GM11168 (cell line): ENCODE measurements around the gene CAMK2A.

Source experiments
- in situ Hi-C: fragments of 300-500 bp; cut with MboI; formaldehyde crosslinking; loops from one replicate; pipeline ENCODE4 v1.12.0; 2022; ENCODE audit warnings: low sequenced_read_pairs; ENCODE audit not compliant: unreplicated experiment

The CAMK2A gene

GRCh38 chr5:150289551-150290390 lies at the start of gene CAMK2A:
TSS of gene CAMK2A (minus strand) at chr5:150289773. CDS start at chr5:150289625, 148 bp downstream.
- in situ Hi-C loops: no loop called here

DNA sequence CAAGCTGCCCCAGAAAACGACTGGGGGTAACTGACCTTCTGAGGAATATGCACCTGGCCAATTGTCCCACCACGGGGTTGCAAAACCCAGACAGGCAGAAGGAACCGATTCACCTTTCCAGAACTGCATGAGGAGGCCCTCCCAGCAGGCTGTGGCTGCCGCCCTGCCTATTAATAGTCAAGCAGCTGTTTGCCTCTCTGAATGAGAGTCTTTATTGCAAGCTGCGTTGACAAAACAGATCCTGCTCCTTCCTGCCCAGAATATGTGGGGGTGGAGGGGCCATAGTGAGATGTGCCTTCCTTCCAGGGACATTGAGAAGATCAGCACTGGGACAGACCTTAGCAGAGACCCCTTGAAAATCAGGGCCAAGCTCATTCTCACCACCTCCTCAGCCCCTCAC lies 49.6 kb upstream of the CAMK2A start:
- in situ Hi-C loops: loop anchor here (25.0 kb wide), 1 partner anchor 177 kb away; the partner anchor contains the start of genes CDX1 and PDGFRB

DNA sequence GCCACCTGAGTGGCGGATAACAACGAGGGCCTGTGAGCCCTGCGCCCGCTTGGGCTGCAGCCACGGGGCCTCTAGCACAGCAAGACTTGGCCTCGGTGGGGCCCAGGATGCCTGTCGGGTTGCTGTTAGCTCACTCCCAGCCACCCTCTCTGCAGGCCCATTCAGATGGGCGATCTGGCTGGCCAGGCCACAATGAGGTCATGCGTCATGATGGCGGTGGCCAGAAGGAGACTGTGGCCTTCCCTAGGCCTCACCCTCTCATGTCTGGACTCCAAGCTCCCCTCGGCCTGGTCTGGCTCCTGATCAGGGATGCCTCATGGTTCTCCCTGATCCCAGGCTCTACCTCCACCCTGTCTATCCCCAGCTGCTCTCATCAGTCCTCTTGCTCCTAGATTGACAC lies 49.0 kb upstream of the CAMK2A start:
- in situ Hi-C loops: loop anchor here (25.0 kb wide), 1 partner anchor 176 kb away; the partner anchor contains the start of genes CDX1 and PDGFRB

GRCh38 chr5:150335778-150336177 lies 46.2 kb upstream of the CAMK2A start:
- in situ Hi-C loops: loop anchor here (25.0 kb wide), 1 partner anchor 173 kb away; the partner anchor contains the start of genes CDX1 and PDGFRB

GRCh38 chr5:150333400-150333799 lies 43.8 kb upstream of the CAMK2A start:
- in situ Hi-C loops: loop anchor here (25.0 kb wide), 1 partner anchor 171 kb away; the partner anchor contains the start of genes CDX1 and PDGFRB

DNA sequence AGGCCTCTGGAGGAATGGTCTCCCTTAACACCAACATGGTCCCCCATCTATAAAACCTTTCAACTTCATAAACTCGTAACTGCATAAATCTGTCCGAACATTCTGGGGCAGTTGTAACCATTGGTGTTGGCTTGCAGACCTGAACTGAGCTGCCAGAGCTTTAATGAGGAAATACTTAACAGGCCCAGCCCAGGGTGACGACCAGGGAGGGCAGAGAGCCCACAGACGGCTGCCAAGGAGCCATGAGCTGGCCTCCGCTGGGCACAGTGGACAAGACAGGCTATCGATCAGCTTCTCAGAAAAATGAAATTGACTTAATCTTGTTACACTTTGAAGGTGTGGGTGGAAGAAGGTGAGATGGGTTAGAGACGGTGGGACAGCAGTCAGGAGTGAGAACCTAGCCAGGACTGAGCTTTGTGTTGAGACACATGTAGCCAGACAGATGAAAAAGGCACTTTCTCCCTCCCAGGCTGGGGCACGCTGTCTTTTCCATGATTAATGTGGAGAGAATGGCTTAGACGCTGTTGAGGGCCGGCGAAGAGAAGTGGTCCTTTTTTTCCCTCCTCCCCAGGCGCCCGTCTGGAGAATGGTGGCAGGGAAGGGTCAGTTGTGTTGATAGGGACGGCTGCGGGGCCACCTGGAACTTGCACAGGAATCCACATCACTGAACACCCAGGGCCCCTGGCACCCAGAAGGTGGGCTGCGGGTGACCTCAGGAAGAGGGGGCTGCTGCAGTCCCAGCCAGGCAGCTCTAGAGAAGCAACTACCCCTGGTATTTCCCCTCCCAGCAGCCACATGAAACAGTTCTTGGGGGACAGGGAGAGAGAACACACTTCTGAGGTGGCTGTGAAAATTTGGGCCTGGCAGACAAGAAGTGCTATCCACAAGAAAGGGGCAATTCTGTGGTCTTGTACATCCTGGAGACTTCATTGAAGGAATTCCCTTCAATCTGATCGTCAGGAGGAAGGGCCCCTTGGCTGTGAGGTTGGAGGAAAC lies 40.6 kb upstream of the CAMK2A start:
- in situ Hi-C loops: loop anchor here (25.0 kb wide), 1 partner anchor 168 kb away; the partner anchor contains the start of genes CDX1 and PDGFRB

DNA sequence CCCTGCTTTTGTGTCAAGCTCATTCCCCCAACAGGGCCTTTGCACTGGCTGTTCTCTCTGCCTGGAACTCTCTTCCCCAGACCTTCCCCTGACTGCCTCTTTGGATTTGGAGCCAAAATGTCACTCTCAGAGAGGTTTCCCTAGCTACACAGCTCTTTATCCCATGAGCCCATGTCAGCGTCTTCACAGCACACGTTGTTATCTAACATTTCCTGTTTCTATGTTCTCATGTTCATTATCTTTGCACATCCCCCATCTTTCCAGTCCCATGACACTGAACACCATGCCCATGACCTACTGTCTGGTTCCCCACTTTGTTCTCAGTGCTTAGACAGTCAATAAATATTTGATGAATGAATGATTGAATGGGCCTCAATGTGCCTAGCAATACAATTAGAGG lies 39.5 kb upstream of the CAMK2A start:
- in situ Hi-C loops: loop anchor here (25.0 kb wide), 1 partner anchor 167 kb away; the partner anchor contains the start of genes CDX1 and PDGFRB

DNA sequence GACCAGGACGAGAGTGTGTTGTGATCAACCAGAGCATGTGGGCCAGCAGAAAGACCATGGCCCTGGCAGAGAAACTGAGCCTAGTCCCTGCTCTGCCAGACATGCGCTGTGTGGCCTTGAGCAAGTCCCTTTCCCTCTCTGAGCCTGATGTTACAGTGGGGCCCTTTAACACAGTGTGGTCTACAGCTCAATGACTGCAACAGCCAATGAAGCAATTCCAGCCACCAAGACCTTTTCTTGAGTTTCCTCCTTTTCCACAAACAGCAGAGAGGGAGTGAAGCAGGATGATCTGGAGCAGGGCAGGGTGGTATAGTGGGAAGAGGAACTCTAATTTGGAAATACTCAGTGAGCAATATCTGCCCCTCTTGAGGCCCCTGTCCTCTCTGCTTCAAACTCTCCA lies 38.9 kb upstream of the CAMK2A start:
- in situ Hi-C loops: loop anchor here (25.0 kb wide), 1 partner anchor 166 kb away; the partner anchor contains the start of genes CDX1 and PDGFRB

GRCh38 chr5:150327139-150327538 lies 37.6 kb upstream of the CAMK2A start:
- in situ Hi-C loops: loop anchor here (25.0 kb wide), 1 partner anchor 165 kb away; the partner anchor contains the start of genes CDX1 and PDGFRB

- in situ Hi-C loops: loop anchor here (25.0 kb wide), 1 partner anchor 164 kb away; the partner anchor contains the start of genes CDX1 and PDGFRB
Measured at GRCh38 chr5:150326707-150327106, 37.1 kb upstream of the CAMK2A start.

- in situ Hi-C loops: loop anchor here (25.0 kb wide), 1 partner anchor 163 kb away; the partner anchor contains the start of genes CDX1 and PDGFRB
Measured at GRCh38 chr5:150325426-150325825, 35.9 kb upstream of the CAMK2A start.

- in situ Hi-C loops: no loop called here
Measured at GRCh38 chr5:150323819-150324218, 34.2 kb upstream of the CAMK2A start.

GRCh38 chr5:150323092-150323491 lies 33.5 kb upstream of the CAMK2A start:
- in situ Hi-C loops: no loop called here

GRCh38 chr5:150322202-150322601 lies 32.6 kb upstream of the CAMK2A start:
- in situ Hi-C loops: no loop called here

- in situ Hi-C loops: no loop called here
Measured at GRCh38 chr5:150321784-150322183, 32.2 kb upstream of the CAMK2A start.

DNA sequence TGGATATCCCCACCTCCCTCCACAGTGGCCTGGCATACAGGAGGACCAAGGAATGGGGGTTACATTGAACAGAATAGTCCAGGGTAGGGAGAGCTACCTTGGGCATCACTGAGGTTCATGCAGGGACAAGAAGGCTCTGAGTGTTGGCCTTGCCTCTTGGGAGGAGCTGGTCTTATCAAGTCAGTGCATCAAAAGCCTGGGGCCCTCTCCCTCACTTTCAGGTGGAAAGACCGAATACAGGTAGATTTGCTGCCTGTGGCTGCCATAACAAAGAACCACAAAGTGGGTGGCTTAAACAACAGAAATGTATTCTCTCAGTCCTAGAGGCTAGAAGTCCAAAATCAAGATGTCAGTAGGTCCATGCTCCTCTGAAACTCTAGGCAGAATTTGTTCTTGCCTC lies 31.6 kb upstream of the CAMK2A start:
- in situ Hi-C loops: no loop called here

- in situ Hi-C loops: no loop called here
Measured at GRCh38 chr5:150320044-150320613, 30.6 kb upstream of the CAMK2A start.

DNA sequence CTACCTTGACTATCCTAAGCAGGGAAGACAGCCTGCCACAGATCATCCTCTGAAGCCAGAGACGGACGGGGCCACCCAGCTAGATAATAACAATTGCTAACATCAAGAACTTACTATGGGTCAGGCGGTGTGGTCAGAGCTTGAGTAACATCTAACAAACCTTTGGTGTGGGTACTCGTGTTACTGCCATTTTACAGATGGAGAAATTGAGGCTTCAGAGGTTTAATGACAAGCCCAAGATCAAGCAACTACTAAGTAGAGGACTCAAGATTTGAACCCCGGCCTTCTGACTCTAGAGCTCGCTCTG lies 29.9 kb upstream of the CAMK2A start:
- in situ Hi-C loops: no loop called here

GRCh38 chr5:150318613-150319483 lies 29.3 kb upstream of the CAMK2A start:
- in situ Hi-C loops: no loop called here
